Measurements from ENCODE around the gene CTU2. TPM values are rescaled to one million over a fixed set of nuclear protein-coding genes. Genes with fewer than 3 reads are reported as not detected.

Gene CTU2
- total and polyA plus RNA-seq, 2 experiments from 2014 or later, result 5.9 to 19.5 TPM

DNA sequence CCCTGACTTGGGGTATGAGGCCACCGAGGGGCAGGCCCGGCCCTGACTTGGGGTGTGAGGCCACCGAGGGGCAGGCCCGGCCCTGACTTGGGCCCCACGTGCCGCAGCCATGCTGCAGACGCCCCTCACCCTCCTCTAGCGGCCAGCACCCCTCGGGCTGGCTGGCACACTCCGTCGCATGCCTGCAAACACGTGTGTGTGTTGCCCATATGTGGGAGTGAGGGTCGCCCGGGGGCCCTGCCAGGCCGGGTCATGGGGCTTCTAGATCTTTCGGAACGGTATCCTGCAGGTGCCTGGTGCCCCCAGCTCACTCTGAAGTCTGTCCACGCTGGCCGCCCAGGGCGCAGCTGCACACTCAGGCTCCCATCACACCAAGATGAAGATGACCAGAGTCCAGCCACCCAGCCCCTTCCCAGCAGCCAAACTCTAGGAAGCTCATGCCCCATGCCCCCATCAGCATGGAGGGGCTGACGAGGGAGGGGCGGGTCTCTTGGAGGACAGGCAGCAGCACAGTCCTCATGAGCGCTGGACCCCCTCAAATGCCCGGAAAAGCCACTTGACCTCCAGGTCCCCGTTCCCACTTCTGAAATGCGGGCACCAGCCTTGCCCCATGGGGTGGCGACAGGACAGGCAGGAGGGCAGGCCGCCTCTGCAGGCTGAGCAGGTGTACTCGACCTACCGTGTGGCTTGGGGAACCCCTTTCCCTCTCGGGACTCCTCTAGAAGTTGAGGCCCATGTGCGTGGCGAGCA is 33.8 kb downstream of the CTU2 start:
- WGBS (ENCODE audit: low lambda C conversion rate, missing lambda C conversion rate), result 94% methylated on average over 33 of the region's 33 CpGs
- no peaks in the 10 kb centered on the region for H4K20me1 ChIP-seq (ENCODE audit: insufficient read depth, poor library complexity, severe bottlenecking)
- no peak overlapping the region for H3K27ac ChIP-seq

DNA sequence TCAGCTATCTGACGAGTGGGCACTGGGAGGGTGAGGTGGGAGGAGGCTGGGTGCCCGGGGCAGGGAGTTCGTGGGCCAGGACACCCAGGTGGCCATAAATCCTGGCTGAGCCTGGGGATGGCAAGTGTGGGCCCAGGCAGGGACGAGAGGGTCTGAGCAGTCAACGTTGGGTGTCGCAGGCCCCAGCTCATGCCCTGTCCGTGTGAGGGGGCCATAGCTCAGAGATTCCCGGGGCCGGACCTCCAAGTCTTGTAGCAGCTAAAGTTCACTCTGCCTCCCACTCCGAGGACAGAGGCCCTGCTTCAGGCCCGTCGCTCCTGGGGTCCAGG is 34.4 kb downstream of the CTU2 start:
- Histone ChIP-seq H3K27ac (no peak overlapping the region), H3K9me3 (ENCODE audit: low read depth) (no peaks in the 10 kb centered on the region), H3K36me3 (replicated peaks; ENCODE audit: insufficient read depth, low read depth) (no peaks in the 10 kb centered on the region), H3K79me2 (no peaks in the 10 kb centered on the region), H3K4me3 (no peak overlapping the region), H2AFZ (no peak overlapping the region), H4K20me1 (ENCODE audit: insufficient read depth, poor library complexity, severe bottlenecking) (no peaks in the 10 kb centered on the region), H3K9me2 (replicated peaks; ENCODE audit: insufficient read depth) (no peaks in the 10 kb centered on the region), H3K4me1 (ENCODE audit: insufficient read depth) (no peaks in the 10 kb centered on the region), H3K27me3 (no peaks in the 10 kb centered on the region), H3K4me2 (no peak overlapping the region)
- DNase-seq (ENCODE audit: low spot score), result no peak
- WGBS (ENCODE audit: low lambda C conversion rate, missing lambda C conversion rate), result 93% methylated on average over 11 of the region's 12 CpGs
- TF ChIP-seq EZH2phosphoT487 (IDR thresholded peaks at IDR 0.05; ENCODE audit: low read depth, severe bottlenecking, unreplicated experiment) (no peak), EZH2 (IDR thresholded peaks at IDR 0.05; ENCODE audit: borderline replicate concordance) (no peak)
- TF ChIP-seq, protein P1, sequence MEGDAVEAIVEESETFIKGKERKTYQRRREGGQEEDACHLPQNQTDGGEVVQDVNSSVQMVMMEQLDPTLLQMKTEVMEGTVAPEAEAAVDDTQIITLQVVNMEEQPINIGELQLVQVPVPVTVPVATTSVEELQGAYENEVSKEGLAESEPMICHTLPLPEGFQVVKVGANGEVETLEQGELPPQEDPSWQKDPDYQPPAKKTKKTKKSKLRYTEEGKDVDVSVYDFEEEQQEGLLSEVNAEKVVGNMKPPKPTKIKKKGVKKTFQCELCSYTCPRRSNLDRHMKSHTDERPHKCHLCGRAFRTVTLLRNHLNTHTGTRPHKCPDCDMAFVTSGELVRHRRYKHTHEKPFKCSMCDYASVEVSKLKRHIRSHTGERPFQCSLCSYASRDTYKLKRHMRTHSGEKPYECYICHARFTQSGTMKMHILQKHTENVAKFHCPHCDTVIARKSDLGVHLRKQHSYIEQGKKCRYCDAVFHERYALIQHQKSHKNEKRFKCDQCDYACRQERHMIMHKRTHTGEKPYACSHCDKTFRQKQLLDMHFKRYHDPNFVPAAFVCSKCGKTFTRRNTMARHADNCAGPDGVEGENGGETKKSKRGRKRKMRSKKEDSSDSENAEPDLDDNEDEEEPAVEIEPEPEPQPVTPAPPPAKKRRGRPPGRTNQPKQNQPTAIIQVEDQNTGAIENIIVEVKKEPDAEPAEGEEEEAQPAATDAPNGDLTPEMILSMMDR (IDR thresholded peaks at IDR 0.05; ENCODE audit: poor library complexity), result no peak

More for the DNA sequence above, 33.8 kb downstream of the CTU2 start:
- no peak for DNase-seq (ENCODE audit: low spot score)
- Histone ChIP-seq H3K36me3 (replicated peaks; ENCODE audit: insufficient read depth, low read depth) (no peaks in the 10 kb centered on the region), H3K4me2 (no peak overlapping the region), H3K79me2 (no peaks in the 10 kb centered on the region), H3K9me3 (ENCODE audit: low read depth) (no peaks in the 10 kb centered on the region), H3K27me3 (no peaks in the 10 kb centered on the region), H3K4me1 (ENCODE audit: insufficient read depth) (no peaks in the 10 kb centered on the region), H2AFZ (no peak overlapping the region), H3K4me3 (no peak overlapping the region), H3K9me2 (replicated peaks; ENCODE audit: insufficient read depth) (no peaks in the 10 kb centered on the region)
- TF ChIP-seq EZH2phosphoT487 (IDR thresholded peaks at IDR 0.05; ENCODE audit: low read depth, severe bottlenecking, unreplicated experiment) (no peak), EZH2 (IDR thresholded peaks at IDR 0.05; ENCODE audit: borderline replicate concordance) (no peak)
- TF ChIP-seq, protein P1 (IDR thresholded peaks at IDR 0.05; ENCODE audit: poor library complexity), result no peak

DNA sequence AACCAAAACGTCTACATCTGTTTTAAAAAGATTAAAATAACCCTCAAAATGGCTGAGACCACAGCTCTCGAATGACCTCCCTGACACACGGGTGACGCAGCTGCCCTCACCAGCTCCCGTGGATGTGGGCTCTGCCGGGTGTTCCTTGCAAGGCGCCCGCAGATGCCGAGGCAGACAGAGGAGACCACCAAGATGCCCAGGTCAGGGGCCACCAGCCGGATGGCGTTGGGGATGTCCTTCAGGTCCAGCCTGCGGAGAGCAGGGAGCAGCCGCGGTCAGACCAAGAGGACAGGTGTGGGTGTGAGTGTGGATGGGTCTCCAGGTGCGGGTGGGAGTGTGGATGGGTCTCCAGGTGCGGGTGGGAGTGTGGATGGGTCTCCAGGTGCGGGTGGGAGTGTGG is 35.1 kb downstream of the CTU2 start:
- Histone ChIP-seq H3K36me3 (replicated peaks; ENCODE audit: insufficient read depth, low read depth) (no peaks in the 10 kb centered on the region), H3K4me3 (no peak overlapping the region)

More for the DNA sequence above, 35.1 kb downstream of the CTU2 start:
- Histone ChIP-seq H2AFZ (no peak overlapping the region), H3K27ac (no peak overlapping the region), H3K27me3 (no peaks in the 10 kb centered on the region), H3K4me1 (ENCODE audit: insufficient read depth) (no peaks in the 10 kb centered on the region), H3K9me2 (replicated peaks; ENCODE audit: insufficient read depth) (no peaks in the 10 kb centered on the region), H3K4me2 (no peak overlapping the region), H4K20me1 (ENCODE audit: insufficient read depth, poor library complexity, severe bottlenecking) (no peaks in the 10 kb centered on the region), H3K79me2 (no peaks in the 10 kb centered on the region), H3K9me3 (ENCODE audit: low read depth) (no peaks in the 10 kb centered on the region)
- TF ChIP-seq EZH2 (IDR thresholded peaks at IDR 0.05; ENCODE audit: borderline replicate concordance), result no peak
- TF ChIP-seq, protein P1 (IDR thresholded peaks at IDR 0.05; ENCODE audit: poor library complexity), result no peak
- TF ChIP-seq EZH2phosphoT487 (IDR thresholded peaks at IDR 0.05; ENCODE audit: low read depth, severe bottlenecking, unreplicated experiment), result no peak
- WGBS (ENCODE audit: low lambda C conversion rate, missing lambda C conversion rate), result 96% methylated on average over 15 of the region's 17 CpGs
- no peak for DNase-seq (ENCODE audit: low spot score)

Measured in hepatocyte (in vitro differentiated cells).